Ovary (tissue), 1 donor: ENCODE data around the gene ANO10.

ENCODE experiments used
- EP300 ChIP-seq: sonication (generic); formaldehyde crosslinking; IDR thresholded peaks from one replicate; pipeline ENCODE4 v1.6.1; 2017; ENCODE audit warnings: antibody characterized with exemption
- POLR2A ChIP-seq: fragments of 450-650 bp; IDR thresholded peaks from one replicate; pipeline ENCODE4 v1.6.1; 2017; ENCODE audit warnings: antibody characterized with exemption, mild to moderate bottlenecking, moderate library complexity

DNA sequence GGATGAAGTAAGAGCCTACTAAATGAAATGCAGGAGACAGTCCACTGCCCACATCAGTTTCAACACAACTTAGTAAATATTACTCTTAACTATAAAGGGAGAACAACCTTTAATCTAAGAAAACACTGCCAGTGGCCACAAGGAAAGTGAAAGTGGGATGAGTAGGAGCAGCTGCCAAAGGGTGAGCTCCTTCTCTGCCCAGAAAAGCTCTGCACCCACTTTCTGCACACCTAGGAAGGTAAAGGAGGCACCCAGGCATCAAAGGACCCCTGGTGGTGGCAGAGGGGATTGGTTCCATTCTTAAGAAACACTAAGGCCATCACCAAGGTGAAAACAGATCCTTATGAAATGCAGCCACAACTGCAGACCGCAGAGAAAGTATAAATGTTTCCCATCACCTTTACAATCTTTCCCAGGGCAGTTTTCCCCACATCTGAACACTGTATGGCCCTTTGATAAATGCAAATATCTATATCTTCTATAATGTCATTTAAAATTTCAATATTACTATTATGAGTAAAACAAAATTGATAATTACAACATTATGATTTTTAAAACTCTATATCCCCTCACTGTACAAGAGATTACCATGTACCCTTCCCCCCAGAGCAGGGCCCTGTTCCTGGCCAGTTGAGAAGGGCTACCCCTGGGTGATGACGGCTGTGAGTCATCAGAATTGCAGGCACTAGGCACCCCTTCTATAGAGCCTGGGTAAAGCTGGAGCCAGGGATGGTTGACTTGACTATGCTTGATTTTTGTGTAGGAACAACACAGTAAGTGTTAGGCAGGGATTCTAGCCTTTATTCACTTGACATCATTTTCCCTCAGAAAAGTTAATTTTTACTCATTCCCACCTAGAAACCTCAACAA, 243.5 kb downstream of the ANO10 start:
- TF ChIP-seq POLR2A (no peak), EP300 (no peak)
